Measurements from ENCODE around the gene C13orf42.
A peak's percentile ranks its signal among the peaks of the same experiment; 100 is the strongest.
"Not testable (repeated sequence)": the region's sequence is repeated elsewhere in the genome, so short reads cannot be mapped to it uniquely, and the experiment has no call there.

The C13orf42 gene

GRCh38 chr13:51118809-51119431 lies 7.8 kb upstream of the C13orf42 start:
- DNase-seq = no peak

DNA sequence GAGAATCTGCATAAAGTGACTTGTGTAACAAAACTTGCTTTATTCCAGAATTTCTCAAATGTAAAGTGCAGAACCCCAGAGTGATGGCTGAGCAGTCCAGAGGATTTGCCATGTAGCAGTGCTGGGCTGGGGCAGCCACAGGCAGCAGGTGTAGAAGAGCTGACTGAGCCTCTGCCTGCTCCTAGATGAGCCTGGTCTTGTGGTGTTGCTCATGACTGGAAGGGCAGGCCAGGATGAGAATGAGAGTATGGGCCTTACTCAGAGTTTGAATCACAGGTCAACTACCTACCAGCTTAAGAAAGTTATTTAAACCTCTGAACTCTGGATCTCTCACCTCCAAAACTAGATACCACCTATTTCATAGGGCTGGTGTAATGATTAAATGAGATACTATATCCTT lies 2.9 kb upstream of the C13orf42 start:
- no peak for DNase-seq

- DNase-seq = no peak
Observed at GRCh38 chr13:51113186-51113881, 2.3 kb upstream of the C13orf42 start.

GRCh38 chr13:51112771-51113170 lies 1.7 kb upstream of the C13orf42 start:
- no peak for DNase-seq

DNA sequence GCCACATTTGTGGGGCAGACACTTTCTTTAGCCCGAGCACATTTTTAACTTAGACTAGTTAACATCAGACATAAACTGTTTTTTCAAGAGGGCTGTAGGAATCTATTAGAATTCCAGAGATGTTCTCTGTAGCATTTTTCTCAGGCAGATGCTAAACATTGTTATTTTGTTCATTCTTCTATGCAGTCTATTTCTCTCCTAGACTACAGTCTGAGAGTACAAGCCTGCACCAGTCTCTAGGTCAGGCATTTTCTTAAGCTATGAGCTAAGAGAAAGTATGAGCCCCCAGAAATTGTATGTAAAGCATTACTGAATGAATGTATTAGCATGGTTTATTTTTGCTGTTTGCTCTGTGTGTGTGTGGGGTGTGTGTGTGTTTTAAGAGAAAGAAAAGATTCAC lies 923 bp upstream of the C13orf42 start:
- no peak for DNase-seq

DNA sequence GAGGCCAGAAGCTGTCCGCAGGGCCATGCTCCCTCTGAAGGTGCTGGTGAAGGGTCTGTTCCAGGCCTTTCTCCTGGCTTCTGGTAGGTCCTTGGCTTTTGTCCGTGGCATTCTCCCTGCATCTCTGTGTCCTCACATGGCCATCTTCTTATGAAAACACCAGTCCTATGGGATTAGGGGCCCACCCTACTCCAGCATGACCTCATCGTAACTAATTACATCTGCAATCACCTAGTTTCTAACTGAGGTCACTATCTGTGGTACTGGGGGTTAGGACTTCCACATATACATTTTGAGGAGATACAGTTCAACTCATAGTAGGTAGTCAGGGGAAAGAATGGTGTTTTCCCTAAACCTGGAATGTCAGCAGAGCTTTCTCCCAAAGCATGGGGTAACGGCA lies 3.1 kb downstream of the C13orf42 start:
- DNase-seq = no peak

GRCh38 chr13:51105046-51105445 lies 6.0 kb downstream of the C13orf42 start:
- no peak for DNase-seq

DNA sequence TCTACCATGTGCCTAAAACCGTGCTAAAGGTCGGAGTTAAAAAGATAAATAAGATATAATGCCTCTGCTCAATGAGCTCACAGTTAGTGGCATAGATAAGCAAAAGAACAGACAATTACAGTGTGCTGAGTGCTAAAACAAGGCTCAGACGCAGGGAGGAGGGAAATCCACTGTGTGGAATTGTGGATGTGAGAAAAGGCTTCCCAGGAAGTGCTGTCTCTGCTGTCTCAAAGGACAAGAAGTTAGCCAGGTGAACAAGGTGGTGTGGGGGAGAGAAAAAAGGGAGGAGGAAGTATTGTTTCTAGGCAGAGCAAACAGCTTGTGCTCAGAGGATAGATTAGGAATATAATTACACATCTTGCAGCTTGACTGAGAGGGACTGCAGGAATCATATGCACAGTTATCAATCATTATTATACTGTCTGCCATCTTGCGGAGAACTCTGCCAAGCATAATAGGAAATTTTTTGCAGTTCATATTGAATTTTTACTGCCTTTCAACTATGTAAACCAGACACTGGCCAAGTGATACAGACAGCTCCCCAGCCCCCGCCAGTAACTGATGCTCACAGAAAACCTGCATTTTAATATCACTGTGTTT lies 9.3 kb downstream of the C13orf42 start:
- no peak for DNase-seq

DNA sequence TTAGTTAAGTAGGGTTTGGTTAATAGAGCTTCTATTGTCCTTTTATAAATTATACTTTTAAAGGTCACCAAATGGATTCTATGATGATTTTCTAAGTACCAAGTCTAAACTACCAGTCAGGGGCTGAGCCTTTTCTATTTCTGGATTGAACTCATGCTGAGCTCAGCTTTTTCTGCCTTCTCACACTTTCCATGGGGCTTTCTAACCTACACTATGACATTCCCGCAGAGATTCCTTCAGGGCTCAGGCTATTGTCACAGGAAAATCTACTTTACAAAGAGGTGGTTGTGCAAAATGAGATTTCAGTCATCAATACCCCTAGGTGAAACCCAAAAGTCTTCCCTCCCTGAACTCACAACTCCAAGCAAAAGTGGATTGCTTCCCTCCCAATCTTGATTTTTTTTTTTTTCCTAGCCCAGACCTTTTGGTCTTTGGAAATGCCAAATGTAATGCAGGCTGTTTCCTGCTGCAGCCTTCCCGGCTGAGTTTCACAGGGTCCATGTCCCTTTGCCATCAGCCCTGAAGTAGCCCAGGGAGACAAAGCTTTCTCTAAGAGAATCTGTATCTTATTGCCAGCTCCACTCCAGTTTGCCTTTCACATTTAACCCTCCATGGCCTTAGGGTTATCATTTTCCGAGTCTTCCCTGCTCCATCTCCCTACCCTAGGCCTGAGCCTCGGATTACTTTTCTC lies 13.6 kb downstream of the C13orf42 start:
- DNase-seq = no peak

DNA sequence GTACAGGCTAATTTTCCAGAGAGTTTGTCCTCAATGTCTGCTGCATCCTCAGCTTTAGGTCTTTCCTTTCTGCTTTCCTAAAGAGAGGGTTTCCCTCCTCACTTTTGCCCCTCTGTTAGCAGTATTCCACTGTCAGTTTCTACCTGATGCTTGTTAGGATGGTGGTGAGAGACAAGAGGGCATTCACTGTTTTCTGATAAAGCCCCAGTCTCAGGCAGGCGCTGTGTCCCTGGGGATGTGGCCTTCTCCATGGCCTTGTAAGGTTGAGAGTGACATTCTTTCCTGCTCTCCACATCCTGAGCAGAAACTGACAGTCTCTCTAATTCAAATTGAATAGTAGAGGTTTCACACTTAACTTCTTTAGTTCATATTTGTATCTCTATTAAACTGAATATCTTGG lies 14.9 kb downstream of the C13orf42 start:
- DNase-seq = no peak

DNA sequence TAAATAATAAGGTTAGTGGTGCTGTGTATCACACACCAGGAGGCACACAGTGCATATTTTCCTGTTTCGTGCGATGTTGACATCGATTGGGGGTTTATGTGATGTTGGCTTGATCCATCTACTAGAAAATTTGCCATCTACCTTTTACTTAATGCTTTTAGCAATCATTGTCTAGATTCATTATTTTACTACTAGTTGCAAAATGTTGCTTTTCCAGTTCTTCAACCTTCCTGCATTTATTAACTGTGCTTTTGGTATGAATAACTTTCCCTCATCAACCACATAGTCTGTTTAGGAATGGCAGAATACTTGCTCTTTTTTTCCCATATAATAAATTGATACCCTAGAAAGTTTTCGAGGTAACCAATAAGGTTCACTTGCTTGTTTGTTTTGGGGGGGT lies 17.5 kb downstream of the C13orf42 start:
- DNase-seq = no peak

GRCh38 chr13:51091839-51092238 lies 19.2 kb downstream of the C13orf42 start:
- no peak for DNase-seq

- no peak for DNase-seq
Observed at GRCh38 chr13:51083706-51084105, 27.4 kb downstream of the C13orf42 start.

- not testable (repeated sequence) for DNase-seq
Observed at GRCh38 chr13:51080478-51081065, 30.5 kb downstream of the C13orf42 start.

DNA sequence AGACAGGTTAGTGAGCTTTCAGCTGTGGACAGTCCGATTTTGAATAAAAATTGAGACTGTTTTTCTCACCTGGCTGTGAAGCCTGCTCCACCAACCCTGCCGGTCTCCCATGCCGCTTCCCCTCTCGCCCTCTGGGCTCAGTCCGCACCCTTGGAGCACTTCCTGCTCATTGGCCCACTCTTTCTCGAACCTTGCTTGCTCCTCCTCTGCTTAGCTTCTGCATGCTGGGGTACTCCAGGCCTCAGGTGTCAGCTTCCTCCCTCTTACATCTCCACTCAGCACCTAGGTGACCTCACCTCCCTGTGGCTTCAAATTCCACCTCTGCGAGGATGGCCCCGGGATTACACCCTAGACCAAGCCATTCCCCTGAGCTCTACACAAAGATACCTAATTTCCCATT lies 39.6 kb downstream of the C13orf42 start:
- no peak for DNase-seq

GRCh38 chr13:51070005-51070649 lies 40.9 kb downstream of the C13orf42 start:
- peak; percentile 69 for DNase-seq

DNA sequence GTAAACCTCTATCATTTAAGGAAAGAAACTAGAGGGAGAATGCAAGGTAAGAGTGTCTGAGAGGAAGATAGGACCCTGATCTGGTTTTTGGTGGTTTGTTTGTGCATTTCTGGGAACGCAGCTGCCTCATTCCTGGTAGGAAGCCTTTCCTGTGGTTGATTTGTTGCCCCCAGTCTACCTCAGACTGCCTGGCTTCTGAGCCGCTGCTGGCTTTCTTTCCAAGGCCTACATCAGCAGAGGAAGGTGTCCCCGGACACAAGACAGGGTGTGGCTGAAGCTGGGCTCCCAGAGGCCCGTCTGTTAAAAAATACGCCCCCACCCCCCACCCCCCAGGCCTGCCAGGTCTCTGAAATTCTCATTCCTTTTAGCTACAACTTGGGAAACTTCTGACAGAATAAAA lies 42.6 kb downstream of the C13orf42 start:
- DNase-seq = no peak

DNA sequence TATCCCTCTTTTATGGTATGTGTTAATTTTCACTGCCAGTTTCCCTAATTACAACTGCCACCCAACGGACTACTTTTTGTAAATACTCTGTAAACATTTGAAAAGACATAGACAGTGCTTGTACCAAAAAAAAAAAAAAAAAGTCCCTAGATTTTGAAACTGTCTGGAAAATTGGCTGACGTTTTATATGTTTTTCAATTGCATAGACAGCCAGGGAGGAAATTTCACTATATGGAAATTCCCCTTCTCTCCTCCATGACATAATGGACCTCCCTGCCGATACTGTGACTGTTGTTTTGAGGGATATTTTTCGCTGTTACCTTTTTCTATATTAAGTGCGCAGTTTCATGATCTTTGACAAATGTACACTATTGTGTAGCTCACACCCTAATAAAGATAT lies 43.4 kb downstream of the C13orf42 start:
- DNase-seq = no peak

DNA sequence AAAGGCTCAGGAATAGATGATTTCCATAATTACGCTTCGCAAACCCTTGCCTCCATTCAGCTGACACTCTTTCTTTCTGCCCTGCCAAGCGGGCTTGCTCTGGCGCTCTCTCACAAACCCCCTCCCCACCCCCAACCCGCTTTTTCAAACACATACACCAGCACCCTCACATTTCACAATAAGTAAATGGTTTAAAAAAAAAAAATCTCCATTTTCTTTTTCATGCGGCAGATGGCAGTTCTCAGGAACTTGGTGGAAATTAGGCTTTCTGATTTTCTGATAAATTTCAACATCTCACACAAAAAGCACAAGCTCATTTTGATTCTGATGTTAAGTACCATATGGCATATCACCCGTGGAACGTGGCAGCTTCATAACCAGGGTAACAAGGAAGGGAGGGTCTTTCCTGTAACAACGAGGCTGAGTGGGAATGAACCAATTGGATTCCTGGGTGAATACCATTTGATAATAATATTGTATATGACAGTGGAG lies 43.8 kb downstream of the C13orf42 start:
- DNase-seq = no peak

DNA sequence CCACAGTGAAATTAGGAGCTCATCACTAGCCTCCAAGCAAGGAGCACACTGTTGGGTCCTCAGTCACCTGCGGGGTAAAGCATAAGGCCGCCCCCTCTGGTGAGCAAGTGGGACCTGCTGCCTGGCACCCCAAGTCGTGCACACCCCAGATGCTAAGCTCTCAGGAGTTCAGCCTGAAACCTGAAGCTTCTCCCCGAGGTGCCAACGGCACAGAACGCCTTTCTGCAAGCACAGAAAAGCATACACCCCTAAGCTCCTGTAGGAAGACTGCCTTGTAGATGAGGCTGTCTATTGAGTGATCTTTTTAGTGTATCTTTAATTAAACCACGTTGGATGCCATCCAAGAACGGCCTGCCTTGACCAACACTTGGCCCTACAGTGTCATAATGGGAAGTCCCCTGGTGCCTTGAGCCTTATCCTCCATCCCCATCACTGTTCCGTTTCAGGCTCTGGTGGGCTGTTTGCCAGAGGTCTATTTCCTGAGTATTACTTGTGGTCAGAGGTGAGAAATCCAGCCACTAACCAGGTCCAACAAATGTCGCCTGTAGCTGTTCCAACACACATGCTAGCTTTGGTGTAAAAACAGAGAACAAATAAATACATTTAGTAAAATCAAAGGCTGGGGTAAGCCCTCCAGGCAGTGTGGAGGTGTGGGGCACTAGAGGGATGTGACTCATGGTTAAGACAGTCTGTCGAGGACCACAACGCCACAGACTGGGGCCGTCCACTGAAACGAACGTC lies 44.8 kb downstream of the C13orf42 start:
- no peak for DNase-seq

DNA sequence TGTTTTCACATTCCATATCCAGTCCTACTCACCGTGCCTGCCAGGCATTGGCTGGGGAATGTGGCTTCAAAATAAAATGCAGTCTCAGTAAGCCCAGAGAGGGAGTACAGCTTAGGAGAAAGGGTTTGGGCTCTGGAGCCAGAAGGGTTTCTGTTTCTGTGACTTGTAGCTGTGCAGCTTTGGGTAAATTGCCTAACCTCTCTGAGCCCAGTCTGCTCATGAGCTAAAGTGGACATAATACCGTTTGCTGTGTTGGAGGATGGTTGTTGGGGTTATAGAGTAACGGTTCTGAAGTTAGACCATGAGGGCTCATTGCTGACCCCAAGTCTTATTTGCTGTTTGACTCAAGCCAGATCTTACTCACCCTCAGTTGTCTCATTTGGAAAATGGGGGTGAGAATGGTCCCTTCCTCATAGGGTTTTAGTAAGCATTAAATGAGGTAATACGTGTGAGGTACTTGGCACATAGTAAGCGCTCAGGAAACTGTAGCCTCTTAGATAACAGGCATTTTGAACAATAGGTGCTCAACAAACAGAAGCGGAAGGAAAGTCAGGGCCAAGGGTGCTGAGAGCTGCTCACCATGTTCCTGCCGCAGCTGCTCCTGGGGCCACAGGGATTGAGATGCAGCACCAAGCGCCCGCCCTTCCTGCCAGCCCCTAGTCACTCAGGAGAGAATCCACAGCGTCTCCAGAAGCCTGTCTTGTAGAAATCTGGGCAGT lies 45.5 kb downstream of the C13orf42 start:
- DNase-seq = no peak

Data from MV-4-11 (cell line).